GM10266 (cell line): ENCODE measurements around the gene ATF7.

Experiments used
- DNase-seq: peaks from one replicate; pipeline ENCODE4 v3.0.0; 2012; ENCODE audit errors: extremely low spot score
- TF ChIP-seq, protein P1 (sequence below): IDR thresholded peaks from 2 replicates; pipeline ENCODE4 v1.5.1; 2012; ENCODE audit warnings: mild to moderate bottlenecking, low read depth; ENCODE audit not compliant: control insufficient read depth, insufficient read depth; ENCODE audit errors: missing control alignments

ATF7 gene

DNA sequence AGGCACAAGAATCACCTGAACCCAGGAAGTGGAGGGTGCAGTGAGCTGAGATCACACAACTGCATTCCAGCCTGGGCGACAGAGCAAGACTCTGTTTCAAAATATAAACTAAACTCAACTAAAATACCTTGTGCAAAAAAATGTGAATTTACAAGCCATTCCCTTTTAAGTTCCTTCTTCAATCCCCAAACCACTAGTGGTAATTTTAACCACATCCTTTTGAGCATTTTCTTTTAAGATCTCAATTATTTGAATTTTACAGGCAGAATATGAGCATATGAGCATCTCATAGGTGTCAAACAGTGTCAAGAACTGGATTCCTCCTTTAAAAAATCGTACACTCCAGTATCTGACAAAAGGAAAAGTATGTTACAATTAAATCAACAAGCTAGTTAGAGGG is 61.9 kb downstream of the ATF7 start:
- DNase-seq: no peak
- TF ChIP-seq, protein P1, sequence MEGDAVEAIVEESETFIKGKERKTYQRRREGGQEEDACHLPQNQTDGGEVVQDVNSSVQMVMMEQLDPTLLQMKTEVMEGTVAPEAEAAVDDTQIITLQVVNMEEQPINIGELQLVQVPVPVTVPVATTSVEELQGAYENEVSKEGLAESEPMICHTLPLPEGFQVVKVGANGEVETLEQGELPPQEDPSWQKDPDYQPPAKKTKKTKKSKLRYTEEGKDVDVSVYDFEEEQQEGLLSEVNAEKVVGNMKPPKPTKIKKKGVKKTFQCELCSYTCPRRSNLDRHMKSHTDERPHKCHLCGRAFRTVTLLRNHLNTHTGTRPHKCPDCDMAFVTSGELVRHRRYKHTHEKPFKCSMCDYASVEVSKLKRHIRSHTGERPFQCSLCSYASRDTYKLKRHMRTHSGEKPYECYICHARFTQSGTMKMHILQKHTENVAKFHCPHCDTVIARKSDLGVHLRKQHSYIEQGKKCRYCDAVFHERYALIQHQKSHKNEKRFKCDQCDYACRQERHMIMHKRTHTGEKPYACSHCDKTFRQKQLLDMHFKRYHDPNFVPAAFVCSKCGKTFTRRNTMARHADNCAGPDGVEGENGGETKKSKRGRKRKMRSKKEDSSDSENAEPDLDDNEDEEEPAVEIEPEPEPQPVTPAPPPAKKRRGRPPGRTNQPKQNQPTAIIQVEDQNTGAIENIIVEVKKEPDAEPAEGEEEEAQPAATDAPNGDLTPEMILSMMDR: no peak

DNA sequence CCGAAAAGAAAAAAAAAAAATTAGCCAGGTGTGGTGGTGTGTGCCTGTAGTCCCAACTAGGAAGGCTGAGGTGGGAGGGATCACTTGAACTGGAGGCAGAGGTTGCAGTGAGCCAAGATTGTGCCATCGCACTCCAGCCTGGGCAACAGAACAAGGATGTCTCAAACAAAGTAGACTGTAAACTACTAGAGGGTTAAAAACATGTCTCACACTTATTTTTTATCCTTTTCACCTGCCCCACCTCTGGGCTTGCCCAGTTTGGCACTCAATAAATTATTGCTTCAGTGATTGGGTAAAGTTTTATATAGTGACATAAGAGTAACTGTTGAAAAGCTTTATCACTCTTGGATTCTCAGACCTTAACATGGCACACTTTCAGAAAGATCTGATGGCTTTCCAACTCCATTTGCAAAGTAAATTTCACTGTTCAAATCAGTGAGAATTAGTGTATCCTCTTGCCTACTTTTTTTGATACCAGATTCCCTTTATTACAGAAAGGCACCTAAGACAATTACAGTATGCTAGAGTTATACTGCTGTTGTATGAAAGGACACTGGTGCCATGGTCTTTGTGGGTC is 62.6 kb downstream of the ATF7 start:
- no peak for DNase-seq
- TF ChIP-seq, protein P1: no peak

DNA sequence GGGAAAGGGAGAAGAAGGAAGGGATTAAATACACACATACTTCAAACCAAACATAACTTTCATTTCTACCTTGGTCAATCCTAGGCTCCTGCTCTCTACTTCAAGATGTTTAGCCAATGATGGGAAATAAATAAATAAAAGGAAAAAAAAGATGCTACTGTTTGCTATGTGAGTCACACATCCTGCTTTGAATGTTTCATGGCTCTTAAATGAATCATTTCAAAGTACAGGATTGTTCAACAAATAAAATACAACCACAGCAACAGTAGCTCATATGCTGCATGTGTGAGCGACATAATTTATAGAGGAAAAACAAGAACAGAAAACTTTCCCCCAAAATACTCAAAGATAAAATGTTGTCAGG is 64.6 kb downstream of the ATF7 start:
- TF ChIP-seq, protein P1: no peak
- no peak for DNase-seq

DNA sequence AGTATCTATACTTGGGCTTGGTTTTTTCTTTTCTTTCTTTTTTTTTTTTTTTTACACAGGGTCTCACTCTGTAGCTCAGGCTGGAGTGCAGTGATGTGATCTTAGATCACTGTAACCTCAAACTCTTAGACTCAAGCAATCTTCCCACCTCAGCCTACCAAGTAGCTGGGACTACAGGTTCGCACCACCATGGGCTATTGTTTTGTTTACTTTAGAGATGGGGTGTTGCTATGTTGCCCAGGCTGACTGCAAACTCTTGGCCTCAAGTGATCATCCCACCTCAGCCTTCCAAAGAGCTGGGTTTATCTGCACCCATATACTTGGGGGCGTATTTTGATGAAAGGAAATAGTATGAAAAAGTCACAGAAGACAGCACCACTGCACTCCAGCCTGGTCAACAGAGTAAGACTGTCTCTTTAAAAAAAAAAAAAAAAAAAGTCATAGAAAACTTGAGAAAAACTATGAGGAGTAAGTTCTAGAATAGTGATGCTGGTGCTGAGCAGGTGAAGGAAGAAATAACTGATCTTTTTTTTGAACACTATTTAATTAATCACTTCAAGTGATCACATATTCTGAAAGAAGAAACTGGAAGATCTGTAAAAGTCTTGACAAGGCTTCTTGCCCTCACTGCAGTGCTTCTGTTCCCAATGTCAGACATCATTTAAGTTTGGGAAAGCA is 65.1 kb downstream of the ATF7 start:
- DNase-seq: no peak

DNA sequence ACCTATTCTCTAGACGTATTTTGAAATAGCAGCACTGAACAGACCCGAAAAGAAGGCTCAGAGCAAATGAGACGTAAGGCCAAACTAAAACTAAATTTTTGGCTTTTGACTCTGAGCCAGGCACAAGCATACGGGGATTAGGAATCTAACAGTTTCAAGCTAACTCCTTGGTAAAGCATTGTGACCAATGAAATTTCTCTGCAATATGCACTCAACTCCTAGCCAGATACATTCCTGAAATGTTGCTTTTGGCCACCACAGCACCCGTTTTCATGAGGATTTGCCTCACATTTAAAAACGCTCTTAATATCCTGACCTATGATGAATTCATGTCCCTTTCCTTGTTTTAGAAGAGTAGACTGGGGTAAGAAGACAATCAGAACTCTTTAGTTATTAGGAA is 65.8 kb downstream of the ATF7 start:
- no peak for DNase-seq

More for the DNA sequence above, 65.1 kb downstream of the ATF7 start:
- TF ChIP-seq, protein P1: no peak

DNA sequence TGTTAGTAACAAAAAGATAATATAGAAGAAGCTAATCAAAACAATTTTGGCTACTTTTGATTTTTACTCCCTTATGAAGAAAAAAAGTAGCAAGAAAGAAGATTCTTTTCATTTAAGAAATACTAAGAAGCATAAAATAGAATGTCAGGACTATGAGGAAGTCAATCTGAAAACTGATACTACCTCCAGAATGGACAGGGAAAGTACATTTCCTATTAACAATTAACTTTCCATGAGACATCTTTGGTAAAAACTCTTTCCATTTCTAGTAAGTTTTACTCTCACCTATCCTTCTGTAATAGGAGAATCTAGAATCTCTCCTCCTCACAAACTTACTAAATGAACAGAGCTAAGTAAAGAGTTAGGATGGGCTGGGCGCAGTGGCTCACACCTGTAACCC is 67.6 kb downstream of the ATF7 start:
- DNase-seq: no peak
- TF ChIP-seq, protein P1: no peak

More for the DNA sequence above, 65.8 kb downstream of the ATF7 start:
- TF ChIP-seq, protein P1: no peak

DNA sequence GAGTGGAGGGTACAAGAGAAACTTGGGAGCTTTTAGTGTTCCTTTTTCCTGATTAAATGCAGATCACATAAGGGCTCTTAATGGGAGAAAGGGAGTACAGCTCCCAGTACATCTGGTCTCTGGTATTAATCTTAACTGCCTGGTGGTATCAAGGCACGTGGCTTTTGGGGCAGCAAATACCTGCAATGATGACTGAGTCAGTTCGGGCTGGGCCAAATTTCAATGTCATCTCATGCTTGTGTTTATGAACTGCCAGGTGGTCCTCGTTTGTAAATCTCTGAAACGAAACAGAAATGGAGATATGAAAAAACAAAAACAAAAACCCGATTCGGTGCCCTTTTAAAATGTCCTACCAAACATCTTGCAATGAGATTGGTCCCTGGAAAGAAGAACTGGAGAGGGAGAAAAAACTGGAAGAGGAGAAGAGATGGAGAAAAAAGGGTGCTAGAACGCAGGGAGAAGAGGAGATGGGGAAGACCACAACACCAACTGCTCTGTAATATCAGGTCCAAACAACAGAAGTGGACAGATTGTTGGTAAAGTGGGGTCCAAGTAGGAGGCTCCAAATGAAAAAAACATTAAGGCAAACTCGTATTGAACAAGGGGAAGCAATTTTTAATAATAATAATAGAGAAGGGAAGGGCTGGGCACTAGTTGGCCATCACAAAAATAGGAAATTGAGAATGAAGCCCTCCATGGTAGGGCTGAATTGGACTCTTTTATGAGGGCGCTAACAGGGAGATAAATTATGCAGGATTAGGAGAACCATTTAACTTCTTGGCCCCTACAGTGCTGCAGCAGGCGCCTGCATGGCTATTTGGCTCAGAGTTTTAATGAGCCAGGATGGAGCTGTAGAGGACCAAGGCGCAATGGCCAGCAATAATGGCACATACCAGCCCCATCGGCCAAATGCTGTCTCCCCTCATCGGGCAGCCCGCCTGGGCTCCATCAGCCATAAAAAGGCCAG is 73.5 kb downstream of the ATF7 start:
- DNase-seq: no peak
- TF ChIP-seq, protein P1: no peak
